HuH-7.5 (cell line): ENCODE data around the gene NOTUM.
"Not testable (repeated sequence)": the region's sequence is repeated elsewhere in the genome, so short reads cannot be mapped to it uniquely, and the experiment has no call there.

ENCODE experiments used
- DNase-seq: peaks from one replicate; pipeline ENCODE4 v3.0.0; 2011; ENCODE audit warnings: low spot score

NOTUM gene

GRCh38 chr17:81923302-81924260 is 37.4 kb downstream of the NOTUM start:
- DNase-seq = no peak

GRCh38 chr17:81922566-81923301 is 38.3 kb downstream of the NOTUM start:
- no peak for DNase-seq

- no peak for DNase-seq
These were observed 38.9 kb downstream of the NOTUM start for GRCh38 chr17:81921996-81922565.

- DNase-seq = no peak
These were observed 39.5 kb downstream of the NOTUM start for GRCh38 chr17:81921537-81921862.

GRCh38 chr17:81920612-81921536 is 40.1 kb downstream of the NOTUM start:
- no peak for DNase-seq

- no peak for DNase-seq
These were observed 42.0 kb downstream of the NOTUM start for GRCh38 chr17:81918832-81919545.

- not testable (repeated sequence) for DNase-seq
These were observed 42.7 kb downstream of the NOTUM start for GRCh38 chr17:81918333-81918669.

GRCh38 chr17:81917565-81918332 is 43.2 kb downstream of the NOTUM start, which contains the start of gene SIRT7:
TSS of gene SIRT7 (minus strand) at chr17:81918176. CDS start at chr17:81918131, 45 bp downstream.
- DNase-seq = peak; percentile 99

GRCh38 chr17:81916234-81917001 is 44.6 kb downstream of the NOTUM start:
- DNase-seq = no peak

GRCh38 chr17:81915331-81915730 is 45.7 kb downstream of the NOTUM start:
- no peak for DNase-seq

- no peak for DNase-seq
These were observed 46.7 kb downstream of the NOTUM start for GRCh38 chr17:81914103-81914850.

- DNase-seq = no peak
These were observed 47.4 kb downstream of the NOTUM start for GRCh38 chr17:81913394-81914102.

GRCh38 chr17:81912441-81913309 is 48.3 kb downstream of the NOTUM start:
- no peak for DNase-seq

GRCh38 chr17:81911969-81912368 is 49.0 kb downstream of the NOTUM start:
- no peak for DNase-seq

- DNase-seq = peak; percentile 99
These were observed 49.6 kb downstream of the NOTUM start, which contains the start of gene PCYT2 for GRCh38 chr17:81911277-81911961. TSS of gene PCYT2 (minus strand) at chr17:81911399. CDS start at chr17:81911355, 44 bp downstream.

- DNase-seq = peak; percentile 51
These were observed 50.1 kb downstream of the NOTUM start for GRCh38 chr17:81910840-81911276.
